HT1080 (cell line): ENCODE results near the gene PLEKHA4. TPM values are rescaled to one million over a fixed set of nuclear protein-coding genes. Genes with fewer than 3 reads are reported as not detected.
"Not testable (repeated sequence)": the region's sequence is repeated elsewhere in the genome, so short reads cannot be mapped to it uniquely, and the experiment has no call there.

Experiments used
- DNase-seq: peaks from one replicate; pipeline ENCODE4 v3.0.0-alpha.2; 2015; ENCODE audit warnings: low read depth
- total RNA-seq: library from RNA; depleted of rRNA; stranded (reverse); fragments of >200 nt; shearing (Covaris generic); gene quantifications from 2 replicates; pipeline ENCODE4 v1.2.3, GENCODE V29; 2014

PLEKHA4 gene
- total RNA-seq, 1 experiment from 2014 or later: 0.31 TPM

- DNase-seq: no peak
Observed at GRCh38 chr19:48890551-48890950, 22.1 kb upstream of the PLEKHA4 start.

GRCh38 chr19:48889496-48889895 lies 21.1 kb upstream of the PLEKHA4 start:
- not testable (repeated sequence) for DNase-seq

GRCh38 chr19:48887861-48888612 lies 19.6 kb upstream of the PLEKHA4 start:
- DNase-seq: no peak

GRCh38 chr19:48883726-48884125 lies 15.3 kb upstream of the PLEKHA4 start:
- DNase-seq: no peak

- DNase-seq: no peak
Observed at GRCh38 chr19:48881741-48882657, 13.6 kb upstream of the PLEKHA4 start.

GRCh38 chr19:48879696-48880095 lies 11.3 kb upstream of the PLEKHA4 start:
- not testable (repeated sequence) for DNase-seq

- no peak for DNase-seq
Observed at GRCh38 chr19:48879025-48879637, 10.7 kb upstream of the PLEKHA4 start.

GRCh38 chr19:48878196-48879024 lies 10.0 kb upstream of the PLEKHA4 start:
- no peak for DNase-seq

- no peak for DNase-seq
Observed at GRCh38 chr19:48877855-48878195, 9.4 kb upstream of the PLEKHA4 start.

GRCh38 chr19:48876043-48876981 lies 7.9 kb upstream of the PLEKHA4 start:
- DNase-seq: peak; percentile 58

GRCh38 chr19:48874303-48875135 lies 6.1 kb upstream of the PLEKHA4 start:
- DNase-seq: peak; percentile 95

GRCh38 chr19:48873476-48874302 lies 5.3 kb upstream of the PLEKHA4 start:
- no peak for DNase-seq

- peak; percentile 91 for DNase-seq
Observed at GRCh38 chr19:48872884-48873475, 4.6 kb upstream of the PLEKHA4 start.

GRCh38 chr19:48872182-48872883 lies 3.9 kb upstream of the PLEKHA4 start, which contains the start of gene PPP1R15A:
PPP1R15A (plus strand) TSS chr19:48872421; CDS start chr19:48873234, 813 bp downstream.
- DNase-seq: peak; percentile 97

- DNase-seq: not testable (repeated sequence)
Observed at GRCh38 chr19:48871471-48872181, 3.2 kb upstream of the PLEKHA4 start.

GRCh38 chr19:48870048-48870447 lies 1.6 kb upstream of the PLEKHA4 start:
- no peak for DNase-seq
